GM23338 (cell line): Measurements from ENCODE around the gene DNM2.

Source experiments
- CREB1 ChIP-seq: fragments of 250-450 bp; sonication (Bioruptor Pico); IDR thresholded peaks from 2 replicates; pipeline ENCODE4 v1.5.0; 2020; ENCODE audit warnings: low read depth, mild to moderate bottlenecking, moderate library complexity
- EZH2 ChIP-seq: fragments of 200-600 bp; sonication (generic); IDR thresholded peaks from one replicate; pipeline ENCODE4 v1.8.0; 2017; ENCODE audit warnings: antibody characterized with exemption, mild to moderate bottlenecking, low read depth; ENCODE audit not compliant: unreplicated experiment
- EZH2phosphoT487 ChIP-seq: fragments of 200-600 bp; sonication (generic); IDR thresholded peaks from one replicate; pipeline ENCODE4 v1.8.1; 2018; ENCODE audit warnings: antibody characterized with exemption; ENCODE audit not compliant: unreplicated experiment
- JUNB ChIP-seq: IDR thresholded peaks from one replicate; pipeline ENCODE4 v1.6.1; 2016; ENCODE audit warnings: antibody characterized with exemption; ENCODE audit not compliant: unreplicated experiment
- NANOG ChIP-seq: IDR thresholded peaks from 2 replicates; pipeline ENCODE4 v1.6.1; 2016; ENCODE audit warnings: antibody characterized with exemption, borderline replicate concordance
- POLR2AphosphoS5 ChIP-seq: IDR thresholded peaks from 2 replicates; pipeline ENCODE4 v1.6.1; 2016; ENCODE audit warnings: antibody characterized with exemption, low read depth
- ZNF114 ChIP-seq: fragments of 250-450 bp; sonication (Bioruptor Pico); IDR thresholded peaks from 2 replicates; pipeline ENCODE4 v1.5.0; 2020; ENCODE audit warnings: mild to moderate bottlenecking, moderate library complexity
- TF ChIP-seq, protein P1 (sequence below), 2 experiments: fragments of 200-600 bp in 1 of 2; sonication (generic) in 1 of 2; conservative IDR thresholded peaks; 2 replicates each; pipeline versions ENCODE4 v1.5.1 to v1.6.1; 2016 to 2017; ENCODE audit warnings: antibody characterized with exemption in 2 of 2, low read depth in 2 of 2, mild to moderate bottlenecking in 2 of 2, moderate library complexity in 1 of 2

- TF ChIP-seq POLR2AphosphoS5 (no peak), JUNB (no peak), EZH2 (no peak), EZH2phosphoT487 (no peak), ZNF114 (CRISPR knock-in tag) (no peak), CREB1 (CRISPR knock-in tag) (no peak), NANOG (no peak)
- TF ChIP-seq, protein P1, sequence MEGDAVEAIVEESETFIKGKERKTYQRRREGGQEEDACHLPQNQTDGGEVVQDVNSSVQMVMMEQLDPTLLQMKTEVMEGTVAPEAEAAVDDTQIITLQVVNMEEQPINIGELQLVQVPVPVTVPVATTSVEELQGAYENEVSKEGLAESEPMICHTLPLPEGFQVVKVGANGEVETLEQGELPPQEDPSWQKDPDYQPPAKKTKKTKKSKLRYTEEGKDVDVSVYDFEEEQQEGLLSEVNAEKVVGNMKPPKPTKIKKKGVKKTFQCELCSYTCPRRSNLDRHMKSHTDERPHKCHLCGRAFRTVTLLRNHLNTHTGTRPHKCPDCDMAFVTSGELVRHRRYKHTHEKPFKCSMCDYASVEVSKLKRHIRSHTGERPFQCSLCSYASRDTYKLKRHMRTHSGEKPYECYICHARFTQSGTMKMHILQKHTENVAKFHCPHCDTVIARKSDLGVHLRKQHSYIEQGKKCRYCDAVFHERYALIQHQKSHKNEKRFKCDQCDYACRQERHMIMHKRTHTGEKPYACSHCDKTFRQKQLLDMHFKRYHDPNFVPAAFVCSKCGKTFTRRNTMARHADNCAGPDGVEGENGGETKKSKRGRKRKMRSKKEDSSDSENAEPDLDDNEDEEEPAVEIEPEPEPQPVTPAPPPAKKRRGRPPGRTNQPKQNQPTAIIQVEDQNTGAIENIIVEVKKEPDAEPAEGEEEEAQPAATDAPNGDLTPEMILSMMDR (conservative IDR thresholded peaks at IDR 0.05; ENCODE audit: low read depth in 2 of 2), result no peak
These were observed 43.8 kb downstream of the DNM2 start for GRCh38 chr19:10761443-10762250.
